NT2/D1 (cell line): ENCODE measurements around the gene ATP23.

ENCODE experiments used
- SUZ12 ChIP-seq: IDR thresholded peaks from 2 replicates; pipeline ENCODE4 v1.6.1; 2011; ENCODE audit not compliant: insufficient read length, insufficient read depth; ENCODE audit errors: extremely low read depth
- YY1 ChIP-seq: IDR thresholded peaks from 2 replicates; pipeline ENCODE4 v1.6.1; 2011; ENCODE audit not compliant: insufficient read length, insufficient read depth

- TF ChIP-seq YY1 (no peak), SUZ12 (no peak)
Observed at GRCh38 chr12:57985685-57986084, 44.3 kb downstream of the ATP23 start.
